HT-29 (cell line): ENCODE results near the gene GIGYF1. TPM values are rescaled to one million over a fixed set of nuclear protein-coding genes. Genes with fewer than 3 reads are reported as not detected.

Experiments
- DNase-seq: peaks from one replicate; pipeline ENCODE4 v3.0.0-alpha.2; 2015; ENCODE audit warnings: low spot score
- total RNA-seq: library from RNA; depleted of rRNA; stranded (reverse); fragments of >200 nt; shearing (Covaris generic); gene quantifications from 2 replicates; pipeline ENCODE4 v1.2.3, GENCODE V29; 2014; rRNA removed

Gene GIGYF1
- total RNA-seq, 1 experiment from 2014 or later, result 46.9 TPM

- peak; percentile 56 for DNase-seq
Measured at GRCh38 chr7:100632951-100633717, 60.9 kb downstream of the GIGYF1 start.

- DNase-seq, result no peak
Measured at GRCh38 chr7:100630066-100630465, 64.0 kb downstream of the GIGYF1 start.

Other genes with a start within 250 kb of the GIGYF1 start
- 0.21 and 0.64 TPM in 2 replicates for gene SPACDR, start 230.0 kb downstream of the GIGYF1 start, total RNA-seq
- 102 and 123 TPM in 2 replicates for gene TSC22D4, start 215.0 kb downstream of the GIGYF1 start, total RNA-seq
- gene NYAP1, start 210.3 kb downstream of the GIGYF1 start, total RNA-seq, result 0.03 and 0.21 TPM in 2 replicates
- gene AGFG2, start 155.0 kb downstream of the GIGYF1 start, total RNA-seq, result 29.8 and 30.4 TPM in 2 replicates
- 0.63 and 1.5 TPM in 2 replicates for gene SAP25, start 120.3 kb downstream of the GIGYF1 start, total RNA-seq
- 58.1 and 72.9 TPM in 2 replicates for gene LRCH4, start 108.1 kb downstream of the GIGYF1 start, total RNA-seq
- 0.29 and 0.36 TPM in 2 replicates for gene FBXO24, start 107.9 kb downstream of the GIGYF1 start, total RNA-seq
- gene PCOLCE, start 91.9 kb downstream of the GIGYF1 start, total RNA-seq, result 4.7 and 5.2 TPM in 2 replicates
- gene MOSPD3, start 81.7 kb downstream of the GIGYF1 start, total RNA-seq, result 16.4 and 18.4 TPM in 2 replicates
- gene TFR2, start 52.7 kb downstream of the GIGYF1 start, total RNA-seq, result 1.2 and 1.7 TPM in 2 replicates
- 0.13 TPM in 1 of 2 replicates, not detected in the other for gene ACTL6B, start 37.8 kb downstream of the GIGYF1 start, total RNA-seq
- gene GNB2, start 20.5 kb downstream of the GIGYF1 start, total RNA-seq, result 272 and 317 TPM in 2 replicates
- 222 and 231 TPM in 2 replicates for gene POP7, start 11.9 kb upstream of the GIGYF1 start, total RNA-seq
- not detected in 2 replicates for gene EPO, start 26.2 kb upstream of the GIGYF1 start, total RNA-seq
- gene ZAN, start 39.3 kb upstream of the GIGYF1 start, total RNA-seq, result not detected in 2 replicates
- gene EPHB4, start 133.3 kb upstream of the GIGYF1 start, total RNA-seq, result 230 and 236 TPM in 2 replicates
- gene SLC12A9, start 158.5 kb upstream of the GIGYF1 start, total RNA-seq, result 68.7 and 85.6 TPM in 2 replicates
- 20.0 and 23.5 TPM in 2 replicates for gene TRIP6, start 173.1 kb upstream of the GIGYF1 start, total RNA-seq
- gene SRRT, start 180.9 kb upstream of the GIGYF1 start, total RNA-seq, result 211 and 222 TPM in 2 replicates
- gene UFSP1, start 195.5 kb upstream of the GIGYF1 start, total RNA-seq, result 30.4 and 31.0 TPM in 2 replicates
- gene ACHE, start 201.6 kb upstream of the GIGYF1 start, total RNA-seq, result 0.13 and 1.1 TPM in 2 replicates